AG04450 (cell line): Measurements from ENCODE around the gene FILIP1. TPM values are rescaled to one million over a fixed set of nuclear protein-coding genes. Genes with fewer than 3 reads are reported as not detected.

ENCODE experiments used
- CTCF ChIA-PET: fragments of 300-600, 350-600 bp; formaldehyde crosslinking; extraction: SDS; loops from one replicate; lab custom pipeline; 2022; ENCODE audit warnings: antibody characterized with exemption, inconsistent platforms; lab: Charles Lee
- POLR2A ChIA-PET: fragments of 350-600 bp; formaldehyde crosslinking; extraction: SDS; loops from one replicate; lab custom pipeline; 2021; ENCODE audit warnings: antibody characterized with exemption, inconsistent platforms; lab: Yijun Ruan, JAX
- DNase-seq: peaks from one replicate; pipeline ENCODE4 v3.0.0-alpha.2; 2011; ENCODE audit warnings: low read depth, low spot score
- H3K27ac ChIP-seq: one replicate; pipeline ENCODE4 v1.5.1; 2012; ENCODE audit warnings: low read depth, low read length, control low read depth
- H3K27me3 ChIP-seq: one replicate; pipeline ENCODE4 v1.6.0; 2012; ENCODE audit warnings: low read length; ENCODE audit not compliant: control insufficient read depth, insufficient read depth
- H3K4me3 ChIP-seq: 2 replicates; pipeline ENCODE4 v1.5.1; 2011; ENCODE audit warnings: mild to moderate bottlenecking, low read depth, low read length, control low read depth
- H3K9me3 ChIP-seq: 2 replicates; pipeline ENCODE4 v1.5.1; 2012; ENCODE audit warnings: low read length; ENCODE audit not compliant: control insufficient read depth, insufficient read depth
- CTCF ChIP-seq: IDR thresholded peaks from 2 replicates; pipeline ENCODE4 v1.5.1; 2011; ENCODE audit warnings: low read depth, low read length, control low read depth, inconsistent platforms
- polyA plus RNA-seq: library from polyadenylated mRNA; depleted of rRNA; stranded (reverse); fragments of >200 nt; gene quantifications from 2 replicates; pipeline ENCODE4 v1.2.3, GENCODE V29; 2011

FILIP1 gene
- polyA plus RNA-seq, 1 experiment, result 0.12 TPM

DNA sequence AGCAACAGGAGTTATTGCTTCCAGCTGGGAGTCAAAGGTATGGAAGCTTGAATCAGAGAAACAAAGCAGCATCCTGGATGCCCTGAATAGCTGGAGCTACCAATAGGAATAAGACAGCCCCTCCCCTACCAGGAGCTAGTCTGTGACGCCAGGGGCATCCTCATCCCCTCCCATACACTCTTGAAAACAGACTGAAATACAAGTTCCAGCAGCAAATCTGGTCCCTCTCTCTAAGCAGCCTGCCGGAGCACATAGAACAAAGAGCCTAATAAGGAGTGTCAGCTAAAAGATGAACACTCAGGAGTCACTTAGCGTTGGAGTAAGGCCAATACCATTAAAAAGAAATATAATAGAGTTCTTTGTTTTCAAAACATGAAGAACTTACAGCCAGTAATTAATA lies 25.6 kb downstream of the FILIP1 start:
- no peaks in the 10 kb centered on the region for H3K27me3 ChIP-seq
- no peak overlapping the region for H3K4me3 ChIP-seq
- ChIA-PET POLR2A (no interaction called here), CTCF (interaction anchor here (0.7 kb wide), 1 partner anchor 171 kb away, joined by 3 read pairs; no protein-coding TSS in a partner anchor)
- H3K9me3 ChIP-seq, result no peaks in the 10 kb centered on the region
- DNase-seq, result no peak
- no peak for TF ChIP-seq CTCF
- H3K27ac ChIP-seq, result no peak overlapping the region

DNA sequence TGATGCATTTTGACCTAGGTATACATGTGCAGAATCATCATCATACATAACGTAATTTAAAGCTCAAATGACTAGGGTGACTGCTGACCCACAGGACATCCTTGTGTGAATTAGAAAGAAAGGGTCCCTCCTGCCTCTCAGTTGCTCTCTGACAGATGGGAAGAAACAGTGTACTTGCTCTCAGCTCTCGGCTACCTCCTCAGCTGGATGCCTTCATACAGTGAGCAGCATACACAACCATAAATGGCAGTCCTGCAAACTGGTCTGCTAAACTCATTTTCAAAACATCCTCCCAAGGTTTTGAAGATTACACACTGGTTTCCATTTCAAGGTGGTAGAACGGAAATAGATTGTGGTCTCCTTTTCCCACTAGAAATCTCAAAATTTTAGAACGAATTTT lies 26.3 kb downstream of the FILIP1 start:
- Histone ChIP-seq H3K27me3 (no peaks in the 10 kb centered on the region), H3K9me3 (no peaks in the 10 kb centered on the region), H3K4me3 (no peak overlapping the region), H3K27ac (no peak overlapping the region)
- TF ChIP-seq CTCF, result no peak
- ChIA-PET POLR2A (no interaction called here), CTCF (interaction anchor here (0.7 kb wide), 1 partner anchor 170 kb away, joined by 3 read pairs; no protein-coding TSS in a partner anchor)
- no peak for DNase-seq

DNA sequence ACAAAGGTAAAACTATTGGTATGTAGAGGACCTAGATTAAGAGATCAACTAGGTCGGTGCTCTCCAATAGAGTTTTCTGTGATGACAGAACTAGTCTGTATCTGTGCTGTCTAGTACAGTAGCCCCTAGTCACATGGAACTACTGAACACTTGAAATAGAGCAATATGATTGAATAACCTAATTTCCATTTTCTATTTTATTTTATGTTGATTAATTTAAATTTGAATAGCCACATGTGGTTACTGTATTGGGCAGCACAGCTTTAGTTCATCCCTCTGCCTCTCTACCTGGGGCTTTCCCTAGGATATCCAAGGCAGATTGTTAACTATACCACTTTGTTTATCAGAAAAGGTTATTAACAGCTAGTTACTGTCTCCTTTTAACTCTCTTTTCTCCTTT lies 27.0 kb downstream of the FILIP1 start:
- H3K4me3 ChIP-seq, result no peak overlapping the region
- no peak for TF ChIP-seq CTCF
- DNase-seq, result no peak
- H3K9me3 ChIP-seq, result no peaks in the 10 kb centered on the region
- no peak overlapping the region for H3K27ac ChIP-seq
- no peaks in the 10 kb centered on the region for H3K27me3 ChIP-seq
- ChIA-PET POLR2A (no interaction called here), CTCF (interaction anchor here (0.7 kb wide), 1 partner anchor 79 kb away, joined by 4 read pairs; no protein-coding TSS in a partner anchor)

DNA sequence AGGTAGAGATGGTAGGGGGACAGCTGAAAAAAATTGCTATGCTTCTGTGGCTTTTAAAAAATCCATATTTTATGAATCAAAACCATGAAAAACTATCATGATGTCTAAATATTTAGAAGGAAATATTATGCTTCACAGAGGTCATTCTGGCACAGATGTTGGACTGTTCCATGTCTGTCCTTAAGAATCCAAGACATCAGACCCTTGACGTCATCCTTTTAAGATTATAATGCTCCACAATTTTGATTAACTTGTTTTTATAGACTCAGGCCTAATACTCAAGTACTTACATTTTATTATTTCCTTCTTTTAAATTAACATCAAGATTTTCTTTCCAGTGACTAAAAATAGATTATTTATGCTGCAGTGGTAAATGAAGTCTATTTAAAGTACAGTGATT lies 29.7 kb downstream of the FILIP1 start:
- no peak for DNase-seq
- POLR2A ChIA-PET, result no interaction called here
- no peak for TF ChIP-seq CTCF
- CTCF ChIA-PET, result interaction anchor here (0.6 kb wide), 1 partner anchor 54 kb away, joined by 3 read pairs; no protein-coding TSS in a partner anchor
- Histone ChIP-seq H3K4me3 (no peak overlapping the region), H3K27ac (no peak overlapping the region), H3K9me3 (no peaks in the 10 kb centered on the region), H3K27me3 (no peaks in the 10 kb centered on the region)

DNA sequence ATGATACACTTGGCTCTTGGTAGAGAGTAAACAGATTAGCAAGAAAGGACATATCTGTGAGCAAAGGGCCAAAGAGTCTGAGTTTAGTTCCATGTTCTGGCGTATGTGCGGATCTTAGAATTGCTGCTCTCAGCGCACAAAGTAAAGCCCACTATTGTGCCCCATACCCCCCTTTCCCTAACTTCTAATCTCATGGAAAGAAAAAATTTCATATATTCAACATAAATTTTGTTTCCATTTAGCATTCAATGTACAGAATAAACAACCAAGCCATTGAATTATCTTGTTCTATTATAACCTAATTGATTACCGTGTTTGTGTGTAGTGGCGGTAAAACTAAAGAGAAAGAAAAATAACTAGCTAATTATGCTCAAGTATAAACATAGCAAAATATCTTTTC lies 30.5 kb downstream of the FILIP1 start:
- Histone ChIP-seq H3K27me3 (no peaks in the 10 kb centered on the region), H3K27ac (no peak overlapping the region), H3K9me3 (no peaks in the 10 kb centered on the region), H3K4me3 (no peak overlapping the region)
- DNase-seq, result no peak
- TF ChIP-seq CTCF, result no peak
- ChIA-PET POLR2A (no interaction called here), CTCF (no interaction called here)
